DND-41 (cell line): ENCODE data around the gene ASB7.

Experiments
- CTCF ChIP-seq: IDR thresholded peaks from 2 replicates; pipeline ENCODE4 v1.5.1; 2012; ENCODE audit warnings: borderline replicate concordance, low read length, moderate library complexity, mild to moderate bottlenecking; ENCODE audit not compliant: poor library complexity, severe bottlenecking; ENCODE audit errors: extremely low read depth
- EZH2 ChIP-seq: IDR thresholded peaks from 3 replicates; pipeline ENCODE4 v1.6.1; 2012; ENCODE audit warnings: borderline replicate concordance, low read depth, mild to moderate bottlenecking, moderate library complexity, low read length, inconsistent platforms; ENCODE audit not compliant: severe bottlenecking

- no peak for TF ChIP-seq CTCF
- no peak for TF ChIP-seq EZH2
These were observed 31.3 kb downstream of the ASB7 start for GRCh38 chr15:100633763-100634075.
